Measurements from ENCODE around the gene SLC12A6.

SLC12A6 gene

DNA sequence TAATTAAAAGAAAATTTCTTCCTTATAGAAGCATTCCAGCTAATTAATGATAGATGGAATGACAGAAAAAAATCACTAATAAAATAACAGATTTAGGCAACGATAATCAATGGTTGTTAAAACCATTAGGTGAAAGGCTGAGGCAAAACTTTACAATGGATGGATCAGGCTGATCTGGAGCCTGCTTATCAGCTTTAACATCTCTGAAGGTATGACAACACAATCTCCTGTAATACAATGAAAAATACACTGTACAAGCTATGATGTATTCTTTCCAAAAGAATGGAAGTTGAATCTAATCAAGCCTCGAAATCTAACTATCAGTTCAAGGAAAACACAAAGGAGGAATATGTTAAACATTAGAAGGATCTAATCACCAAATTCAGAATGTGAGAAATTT is 73.5 kb downstream of the SLC12A6 start:
- Histone ChIP-seq H4K20me1 (ENCODE audit: insufficient read depth, low read length, poor library complexity, severe bottlenecking) (peaks cover 5% of the 10 kb centered on the region), H3K36me3 (ENCODE audit: insufficient read depth, low read length) (peaks cover 30% of the 10 kb centered on the region; the same call in 1 of the 2 replicates)
- TF ChIP-seq CTCF (conservative IDR thresholded peaks at IDR 0.05; ENCODE audit: low read length) (no peak), EZH2phosphoT487 (IDR thresholded peaks at IDR 0.05; ENCODE audit: borderline replicate concordance) (no peak)

GRCh38 chr15:34262362-34262761 is 75.2 kb downstream of the SLC12A6 start:
- H3K9me3 ChIP-seq (ENCODE audit: insufficient read depth, low read depth, low read length), result no peaks in the 10 kb centered on the region
- H3K79me2 ChIP-seq (ENCODE audit: insufficient read depth, low read length), result peaks cover 9% of the 10 kb centered on the region; the same call in 1 of the 2 replicates
- no peaks in the 10 kb centered on the region for H3K9me2 ChIP-seq (replicated peaks; ENCODE audit: low read depth, low read length)
- no peaks in the 10 kb centered on the region for H3K4me1 ChIP-seq (ENCODE audit: insufficient read depth, low read length, poor library complexity, severe bottlenecking)
- H3F3A ChIP-seq (ENCODE audit: low read depth), result no peaks in the 10 kb centered on the region; the same call in 1 of the 2 replicates
- TF ChIP-seq CTCF (conservative IDR thresholded peaks at IDR 0.05; ENCODE audit: low read length) (no peak), EZH2phosphoT487 (IDR thresholded peaks at IDR 0.05; ENCODE audit: borderline replicate concordance) (no peak)
- no peak overlapping the region for H3K4me2 ChIP-seq (ENCODE audit: low read depth, low read length, poor library complexity, severe bottlenecking)
- no peak overlapping the region for H2AFZ ChIP-seq (ENCODE audit: low read length)
- no peaks in the 10 kb centered on the region for H3K27me3 ChIP-seq (ENCODE audit: insufficient read depth, low read length, poor library complexity, severe bottlenecking)
- no peak overlapping the region for H3K4me3 ChIP-seq (ENCODE audit: low read length, poor library complexity, severe bottlenecking)
- H4K20me1 ChIP-seq (ENCODE audit: insufficient read depth, low read length, poor library complexity, severe bottlenecking), result peaks cover 5% of the 10 kb centered on the region
- H3K36me3 ChIP-seq (ENCODE audit: insufficient read depth, low read length), result peaks cover 41% of the 10 kb centered on the region
- H3K9ac ChIP-seq (ENCODE audit: low read depth, low read length, poor library complexity, severe bottlenecking), result no peak overlapping the region

More for the DNA sequence above, 73.5 kb downstream of the SLC12A6 start:
- Histone ChIP-seq H3K9ac (ENCODE audit: low read depth, low read length, poor library complexity, severe bottlenecking) (no peak overlapping the region), H2AFZ (ENCODE audit: low read length) (no peak overlapping the region), H3K9me3 (ENCODE audit: insufficient read depth, low read depth, low read length) (no peaks in the 10 kb centered on the region), H3K27me3 (ENCODE audit: insufficient read depth, low read length, poor library complexity, severe bottlenecking) (no peaks in the 10 kb centered on the region), H3K4me3 (ENCODE audit: low read length, poor library complexity, severe bottlenecking) (no peak overlapping the region), H3K9me2 (replicated peaks; ENCODE audit: low read depth, low read length) (no peaks in the 10 kb centered on the region), H3K4me1 (ENCODE audit: insufficient read depth, low read length, poor library complexity, severe bottlenecking) (no peaks in the 10 kb centered on the region), H3F3A (ENCODE audit: low read depth) (no peaks in the 10 kb centered on the region; the same call in 1 of the 2 replicates), H3K79me2 (ENCODE audit: insufficient read depth, low read length) (peaks cover 9% of the 10 kb centered on the region; the same call in 1 of the 2 replicates), H3K4me2 (ENCODE audit: low read depth, low read length, poor library complexity, severe bottlenecking) (no peak overlapping the region)

GRCh38 chr15:34259566-34259965 is 78.0 kb downstream of the SLC12A6 start:
- Histone ChIP-seq H4K20me1 (ENCODE audit: insufficient read depth, low read length, poor library complexity, severe bottlenecking) (peaks cover 5% of the 10 kb centered on the region), H3K4me3 (ENCODE audit: low read length, poor library complexity, severe bottlenecking) (no peak overlapping the region), H3K27me3 (ENCODE audit: insufficient read depth, low read length, poor library complexity, severe bottlenecking) (no peaks in the 10 kb centered on the region), H3K36me3 (ENCODE audit: insufficient read depth, low read length) (peaks cover 67% of the 10 kb centered on the region), H3K4me2 (ENCODE audit: low read depth, low read length, poor library complexity, severe bottlenecking) (no peak overlapping the region), H3K9me2 (replicated peaks; ENCODE audit: low read depth, low read length) (no peaks in the 10 kb centered on the region), H3K9me3 (ENCODE audit: insufficient read depth, low read depth, low read length) (no peaks in the 10 kb centered on the region), H3F3A (ENCODE audit: low read depth) (no peaks in the 10 kb centered on the region), H3K4me1 (ENCODE audit: insufficient read depth, low read length, poor library complexity, severe bottlenecking) (no peaks in the 10 kb centered on the region), H3K79me2 (ENCODE audit: insufficient read depth, low read length) (peaks cover 9% of the 10 kb centered on the region; the same call in 1 of the 2 replicates), H2AFZ (ENCODE audit: low read length) (no peak overlapping the region), H3K9ac (ENCODE audit: low read depth, low read length, poor library complexity, severe bottlenecking) (no peak overlapping the region)
- TF ChIP-seq CTCF (conservative IDR thresholded peaks at IDR 0.05; ENCODE audit: low read length) (no peak), EZH2phosphoT487 (IDR thresholded peaks at IDR 0.05; ENCODE audit: borderline replicate concordance) (no peak)
